Kidney epithelial cell (primary cell): ENCODE measurements around the gene R3HDM4. TPM values are rescaled to one million over a fixed set of nuclear protein-coding genes. Genes with fewer than 3 reads are reported as not detected.

Experiments used
- DNase-seq: peaks from one replicate; pipeline ENCODE4 v3.0.0-alpha.2; 2010; ENCODE audit warnings: low read depth
- H3K27me3 ChIP-seq: 2 replicates; pipeline ENCODE4 v1.6.0; 2011; ENCODE audit warnings: low read length; ENCODE audit not compliant: control insufficient read depth, insufficient read depth
- H3K36me3 ChIP-seq: 2 replicates; pipeline ENCODE4 v1.5.1; 2011; ENCODE audit warnings: low read length; ENCODE audit not compliant: control insufficient read depth, insufficient read depth
- H3K4me3 ChIP-seq: 2 replicates; pipeline ENCODE4 v1.5.1; 2011; ENCODE audit warnings: low read depth, mild to moderate bottlenecking, control low read depth, low read length
- CTCF ChIP-seq: IDR thresholded peaks from 2 replicates; pipeline ENCODE4 v1.5.1; 2011; ENCODE audit warnings: mild to moderate bottlenecking, moderate library complexity, low read length, control low read depth, inconsistent platforms; ENCODE audit not compliant: insufficient read depth, poor library complexity, severe bottlenecking
- total RNA-seq: library from RNA; depleted of rRNA; stranded (reverse); fragments of >200 nt; gene quantifications from 2 replicates; pipeline ENCODE4 v1.2.3, GENCODE V29; 2015

Gene R3HDM4
- total RNA-seq, 1 donor from 2014 or later: 61.5 TPM

DNA sequence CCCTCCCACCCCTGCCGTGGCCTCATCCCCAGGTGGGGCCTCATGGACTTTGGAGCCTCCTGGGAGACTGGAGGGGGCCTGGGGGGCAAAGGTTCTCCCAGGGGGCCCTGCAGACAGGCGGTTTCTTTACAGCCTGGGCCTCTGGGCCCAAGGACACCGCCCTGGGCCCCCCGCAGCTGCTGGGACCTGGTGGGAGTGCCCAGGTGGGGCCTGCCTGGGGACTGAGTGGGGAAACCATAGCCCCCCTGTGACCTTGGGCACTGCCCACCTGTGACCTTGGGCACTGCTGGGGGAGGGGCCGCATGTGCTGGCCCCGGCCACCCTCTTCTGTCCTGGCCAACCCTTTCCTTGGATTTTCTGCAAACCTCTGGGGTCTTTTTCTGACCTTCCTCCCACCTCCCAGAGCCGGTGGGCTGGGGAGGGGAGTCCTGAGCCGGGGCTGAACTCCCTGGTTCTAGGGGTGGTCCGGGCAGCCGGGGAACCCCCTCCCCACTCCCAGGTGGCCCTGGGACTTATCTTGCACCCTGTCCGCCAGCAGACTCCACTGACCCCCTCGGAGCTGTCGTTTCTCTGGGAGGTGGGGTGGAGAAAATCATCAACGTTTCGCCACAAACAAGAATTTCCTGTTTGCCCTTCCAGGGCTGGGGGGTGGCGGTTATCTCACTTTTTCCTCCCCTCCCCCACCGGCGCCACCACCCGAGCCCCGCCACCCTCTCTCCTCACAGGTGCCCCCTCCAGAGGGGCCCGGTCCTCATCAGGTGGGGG is 39.8 kb upstream of the R3HDM4 start:
- no peak for TF ChIP-seq CTCF
- H3K4me3 ChIP-seq: no peak overlapping the region
- no peak for DNase-seq
- H3K36me3 ChIP-seq: no peaks in the 10 kb centered on the region
- no peaks in the 10 kb centered on the region for H3K27me3 ChIP-seq

- H3K36me3 ChIP-seq: no peaks in the 10 kb centered on the region
- H3K27me3 ChIP-seq: no peaks in the 10 kb centered on the region
- no peak for DNase-seq
- H3K4me3 ChIP-seq: no peak overlapping the region
- TF ChIP-seq CTCF: no peak
Observed at GRCh38 chr19:952049-952679, 39.1 kb upstream of the R3HDM4 start.

GRCh38 chr19:950352-951066 is 37.5 kb upstream of the R3HDM4 start:
- H3K36me3 ChIP-seq: no peaks in the 10 kb centered on the region
- no peak for TF ChIP-seq CTCF

GRCh38 chr19:948842-949496 is 36.0 kb upstream of the R3HDM4 start:
- H3K36me3 ChIP-seq: no peaks in the 10 kb centered on the region
- no peaks in the 10 kb centered on the region for H3K27me3 ChIP-seq
- no peak for DNase-seq
- no peak for TF ChIP-seq CTCF
- no peak overlapping the region for H3K4me3 ChIP-seq

More at GRCh38 chr19:950352-951066, 37.5 kb upstream of the R3HDM4 start:
- DNase-seq: no peak
- H3K27me3 ChIP-seq: no peaks in the 10 kb centered on the region
- H3K4me3 ChIP-seq: no peak overlapping the region

- DNase-seq: no peak
- TF ChIP-seq CTCF: no peak
Observed at GRCh38 chr19:947707-948539, 34.9 kb upstream of the R3HDM4 start.

More at GRCh38 chr19:947707-948539, 34.9 kb upstream of the R3HDM4 start:
- Histone ChIP-seq H3K27me3 (no peaks in the 10 kb centered on the region), H3K4me3 (no peak overlapping the region), H3K36me3 (no peaks in the 10 kb centered on the region)
